ENCODE measurements around the gene MUC5AC.
"Not testable (repeated sequence)": the region's sequence is repeated elsewhere in the genome, so short reads cannot be mapped to it uniquely, and the experiment has no call there.

The MUC5AC gene

GRCh38 chr11:1209371-1210057 is 51.8 kb downstream of the MUC5AC start:
- no peak for DNase-seq

- no peak for DNase-seq
Measured at GRCh38 chr11:1211838-1212237, 54.1 kb downstream of the MUC5AC start.

GRCh38 chr11:1215826-1216225 is 58.1 kb downstream of the MUC5AC start:
- not testable (repeated sequence) for DNase-seq

- no peak for DNase-seq
Measured at GRCh38 chr11:1217151-1217550, 59.4 kb downstream of the MUC5AC start.

GRCh38 chr11:1218256-1218787 is 60.6 kb downstream of the MUC5AC start:
- no peak for DNase-seq

GRCh38 chr11:1218788-1219445 is 61.2 kb downstream of the MUC5AC start:
- no peak for DNase-seq

- no peak for DNase-seq
Measured at GRCh38 chr11:1219446-1219833, 61.7 kb downstream of the MUC5AC start.

GRCh38 chr11:1219834-1220815 is 62.4 kb downstream of the MUC5AC start:
- DNase-seq, result no peak

- DNase-seq, result no peak
Measured at GRCh38 chr11:1220941-1221721, 63.4 kb downstream of the MUC5AC start.

- no peak for DNase-seq
Measured at GRCh38 chr11:1221848-1222311, 64.1 kb downstream of the MUC5AC start.

GRCh38 chr11:1222491-1223345 is 65.0 kb downstream of the MUC5AC start, which contains the start of gene MUC5B:
MUC5B (plus strand) TSS chr11:1223066; CDS start chr11:1223124, 58 bp downstream.
- DNase-seq, result no peak

- no peak for DNase-seq
Measured at GRCh38 chr11:1223346-1224110, 65.8 kb downstream of the MUC5AC start.

- no peak for DNase-seq
Measured at GRCh38 chr11:1224111-1224490, 66.3 kb downstream of the MUC5AC start.

GRCh38 chr11:1224491-1225385 is 67.0 kb downstream of the MUC5AC start:
- no peak for DNase-seq

- no peak for DNase-seq
Measured at GRCh38 chr11:1225386-1226225, 67.9 kb downstream of the MUC5AC start.

GRCh38 chr11:1226226-1226985 is 68.7 kb downstream of the MUC5AC start:
- DNase-seq, result no peak

- no peak for DNase-seq
Measured at GRCh38 chr11:1226986-1227550, 69.3 kb downstream of the MUC5AC start.

Data from NK-92 treated with Interleukin-12 subunit alpha and Interleukin-12 subunit beta, amount 100 ng/mL, for 24 hours (cell line).